ENCODE results near the gene RSPRY1. TPM values are rescaled to one million over a fixed set of nuclear protein-coding genes. Genes with fewer than 3 reads are reported as not detected.

The RSPRY1 gene
- total RNA-seq = 41.2 and 48.6 TPM in 2 replicates

DNA sequence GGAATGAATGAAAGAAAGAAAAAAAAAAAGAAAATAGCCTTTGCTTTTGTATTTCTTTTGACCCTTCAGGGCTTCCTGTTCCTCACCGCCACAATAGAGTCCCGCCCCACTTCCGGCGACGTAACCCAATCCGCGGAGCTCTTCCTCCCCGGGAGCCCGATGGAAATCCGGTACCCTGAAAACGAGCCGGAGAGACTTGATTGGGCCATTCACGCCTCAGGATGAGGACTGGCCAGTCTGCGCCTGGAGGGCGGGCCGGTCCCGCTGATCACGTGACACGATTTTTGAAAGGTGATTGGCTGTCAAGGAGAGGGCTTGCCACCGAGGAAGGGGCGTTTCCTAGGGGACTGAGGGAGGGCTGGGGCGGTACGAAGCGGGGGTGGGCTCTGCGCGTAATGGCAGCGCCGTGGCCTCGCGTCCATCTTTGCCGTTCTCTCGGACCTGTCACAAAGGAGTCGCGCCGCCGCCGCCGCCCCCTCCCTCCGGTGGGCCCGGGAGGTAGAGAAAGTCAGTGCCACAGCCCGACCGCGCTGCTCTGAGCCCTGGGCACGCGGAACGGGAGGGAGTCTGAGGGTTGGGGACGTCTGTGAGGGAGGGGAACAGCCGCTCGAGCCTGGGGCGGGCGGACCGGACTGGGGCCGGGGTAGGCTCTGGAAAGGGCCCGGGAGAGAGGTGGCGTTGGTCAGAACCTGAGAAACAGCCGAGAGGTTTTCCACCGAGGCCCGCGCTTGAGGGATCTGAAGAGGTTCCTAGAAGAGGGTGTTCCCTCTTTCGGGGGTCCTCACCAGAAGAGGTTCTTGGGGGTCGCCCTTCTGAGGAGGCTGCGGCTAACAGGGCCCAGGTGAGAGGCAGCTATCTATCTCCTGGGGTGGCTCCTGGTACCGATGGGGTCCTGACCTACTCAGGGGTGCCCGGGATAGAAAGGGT, at the start of gene RSPRY1, which contains the start of gene PSME3IP1:
Gene RSPRY1, plus strand, starts transcription at position 385 of the 927 bp plus-strand sequence. CDS start 18,330 bp downstream, outside the sequence.
Gene PSME3IP1, minus strand, starts transcription at position 95 of the 927 bp plus-strand sequence. CDS start 12,185 bp downstream, outside the sequence.

GRCh38 chr16:57244767-57245471, 58.8 kb downstream of the RSPRY1 start, which contains the start of gene ARL2BP:
TSS of gene ARL2BP (plus strand) at chr16:57245259. CDS start at chr16:57245368, 109 bp downstream.

GRCh38 chr16:57284209-57284951, 98.3 kb downstream of the RSPRY1 start, which contains the start of gene PLLP:
TSS of gene PLLP (minus strand) at chr16:57284672. CDS start at chr16:57284540, 132 bp downstream.

Other genes starting within 250 kb of the RSPRY1 start
- 0.17 and 0.52 TPM in 2 replicates for gene CETP, start 224.4 kb upstream of the RSPRY1 start, total RNA-seq
- gene NLRC5, start 196.8 kb upstream of the RSPRY1 start, total RNA-seq = 18.9 and 33.8 TPM in 2 replicates
- gene CPNE2, start 93.7 kb upstream of the RSPRY1 start, total RNA-seq = 14.7 and 21.0 TPM in 2 replicates
- gene PSME3IP1, start 290 bp upstream of the RSPRY1 start, total RNA-seq = 44.5 and 45.9 TPM in 2 replicates
- gene ARL2BP, start 58.9 kb downstream of the RSPRY1 start, total RNA-seq = 55.1 and 63.9 TPM in 2 replicates
- not detected in 2 replicates for gene PLLP, start 98.3 kb downstream of the RSPRY1 start, total RNA-seq
- not detected in 2 replicates for gene CCL22, start 172.5 kb downstream of the RSPRY1 start, total RNA-seq
- gene CX3CL1, start 186.2 kb downstream of the RSPRY1 start, total RNA-seq = 4.2 and 10.8 TPM in 2 replicates
- not detected in 2 replicates for gene CCL17, start 218.4 kb downstream of the RSPRY1 start, total RNA-seq

Data from smooth muscle cell of the pulmonary artery (primary cell).